Measurements from ENCODE around the gene WDFY4. TPM values are rescaled to one million over a fixed set of nuclear protein-coding genes. Genes with fewer than 3 reads are reported as not detected.

The WDFY4 gene
- total and polyA plus RNA-seq, 2 donors (not counting 3 experiments of a cell fraction or from before 2014, with no cell fraction given) = 10.1 to 10.2 TPM

- no peak overlapping the region for H3K9ac ChIP-seq (replicated peaks; ENCODE audit: extremely low read depth, insufficient read depth, low read length)
- ChIA-PET POLR2A (no interaction called here), CTCF (no interaction called here)
- dilution Hi-C loops (cut with MboI; ENCODE audit: extremely low pct_ligation_motif_present, low sequenced_read_pairs) (no loop called here), intact Hi-C loops (cut with micrococcal nuclease) (no loop called here)
- peaks cover 2 to 3% of the 10 kb centered on the region in 2 experiments for H3K27me3 ChIP-seq (ENCODE audit: control insufficient read depth in 2 of 2, insufficient read depth in 2 of 2, low read length in 2 of 2)
- no peaks in the 10 kb centered on the region for H3K9me1 ChIP-seq (replicated peaks; ENCODE audit: control insufficient read depth, extremely low read depth, insufficient read depth, low read length)
- no peak overlapping the region for H3K4me3 ChIP-seq (replicated peaks in 1 of 3; ENCODE audit: insufficient read depth in 1 of 3, low read depth in 1 of 3, low read length in 3 of 3)
- DNase-seq (ENCODE audit: low read depth, low spot score) (no peak), FAIRE-seq (no peak)
- no peaks in the 10 kb centered on the region for H4K20me1 ChIP-seq (replicated peaks; ENCODE audit: control insufficient read depth, extremely low read depth, insufficient read depth, low read length)
- no peaks in the 10 kb centered on the region for H3K79me2 ChIP-seq (ENCODE audit: control insufficient read depth, insufficient read depth, low read length)
- no peaks in the 10 kb centered on the region for H3K9me3 ChIP-seq (replicated peaks; ENCODE audit: control insufficient read depth, insufficient read depth, low read length)
- H3K36me3 ChIP-seq (ENCODE audit: control insufficient read depth in 2 of 2, extremely low read depth in 1 of 2, insufficient read depth in 2 of 2, low read length in 2 of 2) = no peaks in the 10 kb centered on the region
- no peak overlapping the region for H3K4me2 ChIP-seq (ENCODE audit: insufficient read depth, low read length)
- no peaks in the 10 kb centered on the region for H3K4me1 ChIP-seq (ENCODE audit: control insufficient read depth, extremely low read depth, insufficient read depth, low read length)
- no peak overlapping the region for H3K27ac ChIP-seq (ENCODE audit: insufficient read depth, low read depth, low read length)
- H2AFZ ChIP-seq (ENCODE audit: low read depth, low read length) = no peak overlapping the region
- no TSS peak for BruUV-seq (replicated peaks)
- TF ChIP-seq GATA2 (IDR thresholded peaks at IDR 0.05; ENCODE audit: insufficient read depth, insufficient read length, low read depth, low read length) (no peak), MYC (IDR thresholded peaks at IDR 0.05; ENCODE audit: low read depth, low read length) (no peak), POLR2A (IDR thresholded peaks at IDR 0.05; ENCODE audit: low read depth, low read length) (no peak), JUN (IDR thresholded peaks at IDR 0.05; ENCODE audit: borderline replicate concordance, insufficient read depth, insufficient read length, low read depth) (no peak), EZH2 (IDR thresholded peaks at IDR 0.05; ENCODE audit: borderline replicate concordance, low read depth, low read length, severe bottlenecking) (no peak), FOS (IDR thresholded peaks at IDR 0.05; ENCODE audit: borderline replicate concordance, insufficient read depth, low read length) (no peak), POLR2AphosphoS5 (IDR thresholded peaks at IDR 0.05; ENCODE audit: insufficient read depth, low read depth, low read length) (no peak), MAX (IDR thresholded peaks at IDR 0.05; ENCODE audit: insufficient read depth, insufficient read length) (no peak), CTCF (IDR thresholded peaks at IDR 0.05; ENCODE audit: extremely low read depth in 1 of 2, insufficient read depth in 1 of 2, low read depth in 1 of 2, low read length in 2 of 2) (no peak)
Observed at GRCh38 chr10:48735836-48736390, 51.2 kb downstream of the WDFY4 start.
